Omental fat pad (tissue), 4 donors: ENCODE data around the gene CSNK1G2. TPM values are rescaled to one million over a fixed set of nuclear protein-coding genes. Genes with fewer than 3 reads are reported as not detected.

Experiments
- ATAC-seq: fragments of 150-250 bp; one replicate; pipeline ENCODE4 v1.9.1; 2016; ENCODE audit warnings: mild to moderate bottlenecking, moderate library complexity; ENCODE audit not compliant: low FRiP score
- DNase-seq: peaks from one replicate; pipeline ENCODE4 v3.0.0-alpha.2; 2019; ENCODE audit warnings: low spot score
- CTCF ChIP-seq, 3 donors: fragments of 450-650 bp; IDR thresholded peaks; one replicate each; pipeline ENCODE4 v1.5.1; 2016 to 2017; ENCODE audit warnings: antibody characterized with exemption in 3 of 3, mild to moderate bottlenecking in 3 of 3, moderate library complexity in 2 of 3
- total RNA-seq, 4 donors: library from RNA; depleted of rRNA; stranded (reverse); fragments of >200 nt; gene quantifications; one replicate each; pipeline ENCODE4 v1.1.0, GENCODE V29; 2016

The CSNK1G2 gene
- total RNA-seq, 4 donors from 2014 or later = 49.3 to 76.6 (median 52.3) TPM

DNA sequence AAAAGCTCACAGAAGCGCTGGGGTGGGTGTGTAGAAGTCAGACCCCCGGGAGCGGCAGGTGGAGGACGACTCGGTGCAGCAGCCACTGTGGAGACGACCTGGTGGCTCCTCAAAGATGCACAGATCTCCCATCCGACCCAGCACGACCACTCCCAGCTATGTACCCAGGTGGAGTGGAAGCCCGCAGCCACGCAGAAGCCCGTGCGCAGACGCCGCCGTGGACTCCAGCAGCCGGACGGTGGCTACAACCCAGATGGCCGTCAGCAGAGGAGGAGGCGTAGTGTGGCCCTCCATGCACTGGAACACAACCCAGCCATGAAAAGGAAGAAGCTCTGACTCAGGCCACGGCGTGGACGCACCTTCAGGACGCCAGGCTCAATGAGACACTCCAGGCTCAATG lies 21.7 kb downstream of the CSNK1G2 start:
- DNase-seq (no peak), ATAC-seq (no peak)
- TF ChIP-seq CTCF (IDR thresholded peaks at IDR 0.05) = no peak

DNA sequence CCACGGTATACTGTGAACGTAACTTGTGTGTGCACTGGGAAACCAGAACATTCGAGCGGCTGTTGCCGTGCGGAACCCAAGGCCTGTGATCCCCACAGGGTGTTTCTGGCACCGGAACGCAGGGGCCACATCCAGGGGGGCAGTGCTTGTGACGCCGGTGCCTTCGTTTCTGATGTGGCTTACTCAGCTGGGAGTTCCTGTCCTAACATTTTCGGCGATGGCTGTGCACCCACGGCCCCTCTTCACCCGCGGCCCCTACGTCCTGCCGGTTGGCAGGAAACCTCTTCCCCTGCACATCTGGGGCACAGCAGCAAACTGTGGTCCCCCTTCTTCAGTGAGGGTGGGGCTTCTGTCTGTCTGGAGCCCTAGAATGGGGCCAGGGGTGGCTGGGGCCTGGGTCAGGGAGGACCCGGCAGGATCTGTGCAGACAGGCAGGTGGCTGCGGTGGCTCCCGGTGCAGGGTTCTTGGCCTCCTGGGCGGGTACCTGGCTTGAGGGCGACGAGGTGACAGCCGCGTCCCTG lies 26.2 kb downstream of the CSNK1G2 start:
- no peak for DNase-seq
- ATAC-seq = no peak
- TF ChIP-seq CTCF (IDR thresholded peaks at IDR 0.05) = no peak

- ATAC-seq (no peak), DNase-seq (no peak)
- TF ChIP-seq CTCF (IDR thresholded peaks at IDR 0.05) = no peak
These were observed 27.6 kb downstream of the CSNK1G2 start for GRCh38 chr19:1968279-1969175.

GRCh38 chr19:1969176-1970002 lies 28.4 kb downstream of the CSNK1G2 start:
- ATAC-seq (peak; percentile 14), DNase-seq (no peak)
- TF ChIP-seq CTCF (IDR thresholded peaks at IDR 0.05) = no peak

GRCh38 chr19:1970003-1970805 lies 29.2 kb downstream of the CSNK1G2 start:
- ATAC-seq (no peak), DNase-seq (no peak)
- TF ChIP-seq CTCF (IDR thresholded peaks at IDR 0.05) = no peak

DNA sequence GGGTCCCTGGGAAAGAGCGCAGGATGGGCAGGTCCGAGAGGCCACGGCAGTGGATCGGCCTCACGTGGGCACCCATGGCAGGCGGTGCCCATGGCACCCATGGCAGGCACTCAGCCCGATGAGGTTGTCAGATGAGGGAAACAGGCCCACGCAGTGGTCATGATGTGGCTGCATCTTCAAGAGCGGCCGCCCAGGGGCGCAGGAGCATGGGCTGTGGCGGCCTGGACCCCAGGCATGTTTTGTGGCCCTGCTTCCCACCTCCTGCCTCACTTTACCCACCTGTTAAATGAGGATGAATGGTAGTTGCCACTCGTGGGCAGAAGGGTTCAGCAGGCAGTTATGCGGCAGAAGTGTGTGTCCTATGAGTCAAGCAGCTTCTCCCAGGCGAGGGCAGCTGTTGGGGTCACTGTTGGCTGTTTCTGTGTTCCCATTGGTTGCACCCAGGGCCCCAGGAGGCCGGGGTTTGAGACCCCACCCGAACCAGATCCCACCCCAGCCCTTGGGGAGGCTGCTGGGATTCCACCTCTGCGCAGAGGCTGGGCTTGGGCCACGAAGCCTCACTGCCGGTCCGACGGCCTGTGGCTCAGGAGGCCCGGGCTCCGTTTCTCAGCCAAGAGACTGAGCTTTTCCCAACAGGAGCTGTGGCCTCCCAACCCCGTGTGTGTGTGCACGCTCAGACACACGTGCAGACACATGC lies 30.0 kb downstream of the CSNK1G2 start:
- no peak for TF ChIP-seq CTCF (IDR thresholded peaks at IDR 0.05)
- no peak for ATAC-seq

More for the DNA sequence above, 30.0 kb downstream of the CSNK1G2 start:
- no peak for DNase-seq
